HS-27A (cell line): Measurements from ENCODE around the gene ABI3.
"Not testable (repeated sequence)": the region's sequence is repeated elsewhere in the genome, so short reads cannot be mapped to it uniquely, and the experiment has no call there.

ENCODE experiments used
- DNase-seq: peaks from one replicate; pipeline ENCODE4 v3.0.0-alpha.2; 2012; ENCODE audit warnings: low read depth, missing footprints

ABI3 gene

GRCh38 chr17:49210158-49211029, at the start of gene ABI3, which contains the start of gene GNGT2:
Gene ABI3 (plus strand): TSS chr17:49210707. CDS start chr17:49210725, 18 bp downstream.
Gene GNGT2 (minus strand): TSS chr17:49210574. CDS start chr17:49207422, 3,152 bp downstream.
- DNase-seq: no peak

- no peak for DNase-seq
Measured at GRCh38 chr17:49162866-49163265, 47.6 kb upstream of the ABI3 start.

GRCh38 chr17:49165143-49165542, 45.4 kb upstream of the ABI3 start:
- DNase-seq: no peak

- DNase-seq: no peak
Measured at GRCh38 chr17:49168706-49169105, 41.8 kb upstream of the ABI3 start.

GRCh38 chr17:49170216-49170615, 40.3 kb upstream of the ABI3 start:
- DNase-seq: no peak

- DNase-seq: not testable (repeated sequence)
Measured at GRCh38 chr17:49170711-49171110, 39.8 kb upstream of the ABI3 start.

GRCh38 chr17:49175978-49176377, 34.5 kb upstream of the ABI3 start:
- DNase-seq: not testable (repeated sequence)

GRCh38 chr17:49180303-49180702, 30.2 kb upstream of the ABI3 start:
- DNase-seq: no peak

- DNase-seq: no peak
Measured at GRCh38 chr17:49180998-49181635, 29.4 kb upstream of the ABI3 start.

GRCh38 chr17:49183341-49183740, 27.2 kb upstream of the ABI3 start:
- no peak for DNase-seq

- no peak for DNase-seq
Measured at GRCh38 chr17:49183801-49184200, 26.7 kb upstream of the ABI3 start.

- not testable (repeated sequence) for DNase-seq
Measured at GRCh38 chr17:49184522-49184921, 26.0 kb upstream of the ABI3 start.

GRCh38 chr17:49185381-49185780, 25.1 kb upstream of the ABI3 start:
- not testable (repeated sequence) for DNase-seq

GRCh38 chr17:49187301-49187700, 23.2 kb upstream of the ABI3 start:
- no peak for DNase-seq

- DNase-seq: no peak
Measured at GRCh38 chr17:49190932-49191331, 19.6 kb upstream of the ABI3 start.

- DNase-seq: no peak
Measured at GRCh38 chr17:49191409-49191916, 19.0 kb upstream of the ABI3 start.

GRCh38 chr17:49191917-49192741, 18.4 kb upstream of the ABI3 start:
- DNase-seq: peak; percentile 76

- DNase-seq: no peak
Measured at GRCh38 chr17:49193513-49194296, 16.8 kb upstream of the ABI3 start.

- DNase-seq: no peak
Measured at GRCh38 chr17:49194297-49194607, 16.3 kb upstream of the ABI3 start.

GRCh38 chr17:49195751-49196150, 14.8 kb upstream of the ABI3 start:
- DNase-seq: no peak

GRCh38 chr17:49196520-49196919, 14.0 kb upstream of the ABI3 start:
- no peak for DNase-seq
